TTC549 (cell line): ENCODE data around the gene KRTAP21-3.
"Not testable (repeated sequence)": the region's sequence is repeated elsewhere in the genome, so short reads cannot be mapped to it uniquely, and the experiment has no call there.

Experiments used
- FAIRE-seq: peaks from 2 replicates; lab custom pipeline; 2012; peaks lifted over from hg19 to GRCh38; lab: Jason Lieb, UNC

Gene KRTAP21-3

DNA sequence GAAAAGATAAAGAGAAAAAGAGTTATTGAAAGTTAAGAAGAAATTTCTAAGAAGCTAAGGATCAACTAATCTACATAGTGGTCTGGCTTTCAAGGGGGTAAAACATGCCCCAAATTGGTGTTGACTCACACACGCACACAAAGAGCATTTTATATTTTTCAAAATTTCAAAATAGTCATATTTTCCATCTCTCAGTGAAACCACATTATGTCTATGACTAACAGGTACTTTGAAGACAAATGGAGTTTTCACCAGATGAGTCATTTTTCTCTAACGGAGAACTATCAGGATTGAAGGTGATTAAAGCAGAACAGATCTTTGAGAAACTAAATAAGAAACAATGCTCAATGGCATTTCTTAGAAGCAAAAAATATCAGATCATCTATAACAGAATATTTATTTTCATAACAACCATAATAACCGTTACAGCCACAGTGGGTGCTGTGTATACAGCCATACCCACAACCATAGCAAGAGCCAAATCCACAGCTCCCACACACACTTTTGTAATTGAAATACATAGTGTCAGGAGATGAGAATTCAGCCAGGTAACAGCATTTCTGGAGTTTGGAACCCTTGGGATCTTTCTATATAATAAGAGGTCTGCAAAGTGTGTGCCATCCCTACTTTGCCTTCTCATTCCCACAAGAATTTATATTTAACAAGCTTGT is at the start of gene KRTAP21-3:
TSS of gene KRTAP21-3 (minus strand) at position 539 of the 671 bp plus-strand sequence. CDS start at position 521, 18 bp downstream.
- FAIRE-seq: no peak

- FAIRE-seq: no peak
These were observed 42.2 kb upstream of the KRTAP21-3 start for GRCh38 chr21:30760776-30761175.

DNA sequence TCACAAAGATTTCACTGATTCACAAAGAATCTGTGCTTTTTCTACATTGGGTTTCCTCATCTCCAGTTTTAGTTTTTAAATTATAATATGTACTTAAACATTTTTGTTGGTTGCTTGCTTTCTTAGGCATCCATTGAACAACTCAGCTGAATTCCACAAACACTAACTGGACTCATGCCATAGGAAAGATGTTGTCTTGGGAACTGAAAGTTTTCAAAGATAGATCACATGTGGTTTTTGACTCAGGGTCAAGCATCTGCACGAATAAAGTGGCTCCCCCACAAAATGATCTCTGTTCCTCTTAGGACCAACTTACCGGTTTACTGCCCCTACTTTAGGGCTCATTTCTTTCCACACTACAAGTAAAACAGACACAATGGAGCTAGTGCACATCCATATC is 39.7 kb upstream of the KRTAP21-3 start:
- FAIRE-seq: no peak

DNA sequence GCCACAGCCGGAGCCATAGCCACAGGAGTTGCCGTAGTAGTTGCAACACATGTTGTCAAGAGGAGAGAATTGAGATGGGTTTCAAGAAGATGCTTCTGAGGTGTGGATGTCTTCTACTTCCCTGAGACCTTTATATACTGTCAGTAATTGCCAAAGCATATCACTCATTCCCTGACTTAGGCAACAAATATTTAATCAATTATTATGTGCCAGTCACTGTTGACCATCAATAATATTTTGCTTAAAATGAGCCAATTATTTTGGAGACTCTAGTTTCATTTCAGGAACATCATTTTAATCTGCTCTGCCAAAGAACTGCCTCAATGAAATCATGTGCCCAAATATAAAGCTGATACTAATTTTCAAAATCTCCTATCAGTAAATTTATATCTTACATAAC is 36.8 kb upstream of the KRTAP21-3 start, which contains the start of gene KRTAP21-1:
TSS of gene KRTAP21-1 (minus strand) at position 101 of the 400 bp plus-strand sequence. CDS start at position 51, 50 bp downstream.
- FAIRE-seq: not testable (repeated sequence)

DNA sequence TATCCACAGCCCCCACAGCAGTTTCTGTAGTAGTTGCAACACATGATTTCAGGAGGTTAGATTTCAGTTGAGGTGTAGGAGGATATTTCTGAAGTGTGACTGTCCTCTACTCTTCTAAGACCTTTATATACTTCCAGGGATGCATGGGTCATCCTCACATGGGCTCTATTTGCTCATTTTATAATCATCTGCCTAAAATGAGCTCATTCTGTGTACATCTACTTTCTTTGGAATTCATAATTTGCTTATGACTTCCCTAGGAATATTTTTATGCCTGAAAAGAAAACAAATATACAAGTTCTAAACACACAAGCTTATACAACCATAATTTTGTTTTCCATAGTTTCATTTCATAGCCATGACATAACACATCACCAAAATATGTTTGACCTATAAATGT is 28.6 kb upstream of the KRTAP21-3 start, which contains the start of gene KRTAP21-2:
TSS of gene KRTAP21-2 (minus strand) at position 101 of the 400 bp plus-strand sequence. CDS start at position 44, 57 bp downstream.
- no peak for FAIRE-seq

DNA sequence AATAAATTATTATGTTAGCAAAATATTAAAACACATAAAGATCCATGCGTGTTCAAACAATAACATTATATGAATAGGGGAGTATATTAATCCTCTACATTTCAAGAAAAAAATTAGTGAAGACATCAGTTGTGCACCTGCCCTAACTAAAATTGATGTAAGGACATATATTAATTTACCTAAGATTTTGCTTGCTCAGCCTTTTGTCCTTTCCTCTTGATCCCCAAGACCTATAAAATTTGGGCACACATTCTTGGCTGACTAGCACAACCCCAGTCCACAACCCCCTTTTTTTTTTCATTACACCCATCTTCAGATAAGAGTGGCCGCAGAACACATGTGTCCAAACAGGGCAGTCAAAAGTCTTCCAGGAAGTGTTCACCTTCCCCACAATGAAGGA is 21.9 kb upstream of the KRTAP21-3 start:
- no peak for FAIRE-seq

GRCh38 chr21:30733026-30733425 is 14.4 kb upstream of the KRTAP21-3 start:
- no peak for FAIRE-seq

GRCh38 chr21:30726726-30727125 is 8.1 kb upstream of the KRTAP21-3 start:
- FAIRE-seq: no peak

DNA sequence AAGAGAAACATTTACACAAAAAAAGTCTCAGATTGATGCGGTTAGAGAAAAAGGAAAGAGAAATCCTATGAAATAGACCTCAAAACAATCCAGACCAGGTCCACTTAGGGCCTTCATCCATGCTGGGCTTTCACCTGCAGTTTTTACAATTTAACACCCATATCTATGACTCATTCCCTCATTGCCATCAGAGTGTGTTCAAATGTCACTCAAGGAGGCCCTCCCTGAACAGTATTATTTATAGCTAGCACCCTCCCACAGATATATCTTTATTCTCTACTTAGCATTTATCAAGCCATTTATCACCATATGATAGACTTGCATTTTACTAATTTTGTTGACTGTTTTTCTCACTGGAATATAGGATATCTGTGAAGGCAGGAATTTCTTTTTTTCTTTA is 824 bp upstream of the KRTAP21-3 start:
- FAIRE-seq: no peak

DNA sequence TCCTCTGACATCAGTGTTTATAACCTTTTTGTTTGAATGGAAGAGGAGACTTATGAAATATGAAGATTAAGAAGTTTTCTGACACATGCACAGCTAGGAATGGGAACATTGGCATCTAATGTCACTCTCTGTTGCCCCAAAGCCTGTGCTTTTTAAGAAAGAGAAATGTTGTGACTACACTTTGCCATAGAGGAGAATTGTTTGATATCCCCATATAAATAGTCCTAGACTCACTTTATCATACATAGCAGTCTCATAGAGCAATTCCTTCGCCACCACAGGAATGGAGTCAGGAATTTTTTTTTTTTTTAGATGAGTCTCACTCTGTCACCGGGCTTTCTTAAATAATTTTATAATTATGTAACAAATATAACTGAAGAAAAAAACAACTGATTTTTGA is 1.5 kb downstream of the KRTAP21-3 start:
- no peak for FAIRE-seq

- no peak for FAIRE-seq
These were observed 3.6 kb downstream of the KRTAP21-3 start for GRCh38 chr21:30714946-30715345.

DNA sequence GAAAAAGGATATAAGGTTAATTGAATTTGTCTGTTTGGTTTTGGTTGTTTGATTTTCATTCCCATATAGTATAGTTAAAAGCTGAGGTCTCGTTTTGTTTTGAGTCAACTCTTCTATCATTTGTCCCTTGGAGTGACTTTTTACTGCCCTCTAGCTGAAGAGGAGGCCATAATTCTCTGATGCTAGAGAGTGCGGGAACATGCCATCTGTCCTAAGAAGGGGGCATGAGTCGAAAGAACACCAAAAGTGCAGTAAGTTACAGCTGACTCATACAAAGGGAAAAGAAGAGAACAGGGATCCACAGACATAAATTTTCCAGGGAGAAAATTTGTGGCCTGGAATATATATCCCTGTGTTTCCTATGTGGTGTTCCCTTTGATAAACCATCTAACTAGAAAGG is 4.1 kb downstream of the KRTAP21-3 start:
- no peak for FAIRE-seq

DNA sequence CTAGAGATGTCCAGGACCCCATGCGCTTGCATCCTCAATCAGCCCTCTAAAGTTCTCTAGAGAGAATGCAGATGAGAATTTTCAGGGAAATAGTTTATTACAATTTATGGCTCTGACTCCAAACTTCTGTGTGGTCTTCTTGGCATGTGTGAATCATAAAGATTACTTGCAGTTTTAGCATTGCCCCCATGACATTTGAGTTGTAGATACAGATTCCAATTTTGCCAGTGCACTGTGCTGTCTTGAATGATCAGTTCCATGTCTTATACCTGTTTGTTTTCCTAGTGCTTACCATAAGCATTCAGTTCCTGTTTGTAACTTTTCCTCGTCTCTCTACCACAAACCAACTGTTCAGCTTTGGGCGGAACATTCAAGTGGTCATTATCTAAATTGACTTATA is 4.8 kb downstream of the KRTAP21-3 start:
- FAIRE-seq: no peak

- FAIRE-seq: no peak
These were observed 8.1 kb downstream of the KRTAP21-3 start for GRCh38 chr21:30710499-30710898.

DNA sequence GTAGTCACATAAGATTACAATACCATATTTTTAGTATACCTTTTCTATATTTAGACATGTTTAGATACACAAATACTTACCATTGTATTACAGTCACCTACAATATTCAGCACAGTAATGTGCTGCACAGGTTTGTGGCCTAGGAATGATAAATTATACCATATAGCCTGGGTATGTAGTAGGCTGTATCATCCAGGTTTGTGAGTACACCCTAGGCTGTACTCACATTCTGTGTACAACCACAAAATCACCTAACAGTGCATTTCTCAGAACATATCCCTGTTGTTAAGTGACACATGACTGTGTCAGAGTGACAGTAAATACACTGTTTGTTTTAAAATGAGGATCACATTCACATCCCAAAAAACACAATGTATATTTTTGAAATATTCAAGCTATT is 11.2 kb downstream of the KRTAP21-3 start:
- FAIRE-seq: no peak

GRCh38 chr21:30695956-30696355 is 22.6 kb downstream of the KRTAP21-3 start:
- FAIRE-seq: no peak

- FAIRE-seq: no peak
These were observed 28.8 kb downstream of the KRTAP21-3 start for GRCh38 chr21:30689822-30690221.

DNA sequence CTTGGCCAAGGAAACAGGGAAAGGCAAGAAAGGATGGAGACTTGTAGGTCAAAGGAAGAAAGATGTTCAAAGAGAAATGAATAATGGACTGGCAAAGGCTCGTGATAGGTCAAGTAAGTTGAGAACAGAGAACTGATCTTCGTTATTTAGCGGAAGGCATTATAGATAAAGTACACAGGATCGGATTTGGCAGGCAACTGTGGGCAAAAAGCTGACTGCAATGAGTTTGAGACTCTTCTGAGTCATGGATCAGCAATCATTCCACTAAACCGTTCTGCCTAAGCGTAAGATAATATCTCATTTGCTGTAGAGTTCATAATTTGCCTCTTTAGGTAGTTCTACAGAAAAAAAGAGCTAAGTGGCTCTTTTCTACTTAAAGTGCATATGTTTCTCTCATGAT is 34.1 kb downstream of the KRTAP21-3 start:
- no peak for FAIRE-seq

DNA sequence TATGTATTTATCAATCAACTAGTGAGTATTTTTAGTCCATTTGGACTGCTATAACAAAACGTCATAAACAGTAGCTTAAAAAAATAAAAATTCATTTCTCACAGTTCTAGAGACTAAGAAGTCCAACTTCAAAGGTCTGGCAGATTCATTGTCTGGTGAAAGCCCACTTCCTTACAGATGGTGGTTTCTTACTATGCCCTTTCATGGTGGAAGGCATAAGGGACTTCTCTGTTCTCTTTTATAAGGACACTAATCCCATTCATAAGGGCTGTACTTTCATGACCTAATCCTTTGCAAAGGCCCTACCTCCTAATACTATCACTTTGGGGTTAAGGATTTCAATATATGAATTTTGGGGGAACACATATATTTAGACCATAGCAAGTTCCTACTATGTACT is 38.0 kb downstream of the KRTAP21-3 start:
- FAIRE-seq: no peak

DNA sequence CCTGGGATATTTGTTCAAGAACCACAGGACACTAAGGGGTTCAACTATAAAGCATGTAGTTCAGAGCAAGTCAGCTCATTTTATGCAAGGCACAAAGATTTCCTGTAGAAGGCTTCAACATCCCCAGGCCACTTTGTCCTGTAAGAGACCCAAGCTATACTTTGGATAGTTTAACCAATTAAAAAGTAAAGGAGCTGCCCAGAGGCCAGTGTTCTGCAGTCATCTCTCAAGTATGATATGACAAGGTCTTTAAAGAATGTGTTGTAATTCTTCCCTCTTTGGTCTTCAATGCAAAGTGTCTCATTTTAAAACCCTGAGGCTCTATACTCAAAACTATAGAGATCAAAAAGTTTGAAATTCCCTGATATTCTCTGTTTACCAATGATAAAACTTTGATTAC is 41.8 kb downstream of the KRTAP21-3 start:
- no peak for FAIRE-seq

DNA sequence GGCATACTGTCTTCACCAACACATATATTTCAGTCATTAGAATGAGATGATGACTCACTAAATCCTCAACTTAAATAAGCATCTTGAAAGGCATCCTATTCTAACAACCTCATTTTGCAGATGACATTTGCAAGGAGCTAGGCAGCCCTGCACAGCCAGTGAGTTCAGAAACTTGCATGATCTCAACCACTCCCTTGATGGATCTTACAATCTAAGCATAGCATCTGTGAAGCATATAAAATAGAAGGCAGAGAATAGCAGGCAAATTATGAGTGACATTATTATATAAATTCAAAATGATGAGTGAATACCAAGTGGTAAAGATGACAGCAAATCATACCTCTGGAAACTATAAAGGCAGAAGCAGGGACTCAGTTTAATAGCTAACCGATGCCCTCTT is 44.3 kb downstream of the KRTAP21-3 start:
- FAIRE-seq: no peak

GRCh38 chr21:30672985-30673650 is 45.5 kb downstream of the KRTAP21-3 start:
- FAIRE-seq: no peak

GRCh38 chr21:30668776-30669175 is 49.8 kb downstream of the KRTAP21-3 start:
- FAIRE-seq: no peak
